ENCODE measurements around the gene SETD2. TPM values are rescaled to one million over a fixed set of nuclear protein-coding genes. Genes with fewer than 3 reads are reported as not detected.

The SETD2 gene
- total RNA-seq, 1 experiment from 2014 or later: 47.6 TPM

- H3K4me3 ChIP-seq (ENCODE audit: low read depth, low read length): no peak overlapping the region
- DNase-seq: no peak
Measured at GRCh38 chr3:47204875-47205274, 41.0 kb upstream of the SETD2 start.

GRCh38 chr3:47202542-47202941, 38.6 kb upstream of the SETD2 start:
- H3K27me3 ChIP-seq (replicated peaks; ENCODE audit: control insufficient read depth, insufficient read depth, low read length): no peaks in the 10 kb centered on the region
- no peaks in the 10 kb centered on the region for H3K9me3 ChIP-seq
- Mint-ChIP-seq H3K36me3 (ENCODE audit: insufficient read depth, unreplicated experiment) (no peaks in the 10 kb centered on the region), H3K9me3 (ENCODE audit: unreplicated experiment) (no peaks in the 10 kb centered on the region), H3K27me3 (ENCODE audit: insufficient read depth, unreplicated experiment) (no peaks in the 10 kb centered on the region), H3K4me3 (ENCODE audit: unreplicated experiment) (no peak overlapping the region), H3K4me1 (ENCODE audit: low read depth, unreplicated experiment) (no peaks in the 10 kb centered on the region), H3K27ac (ENCODE audit: unreplicated experiment) (no peak overlapping the region)
- intact Hi-C loops (cut with micrococcal nuclease; ENCODE audit: unreplicated experiment): no loop called here
- POLR2A ChIA-PET: no interaction called here
- no peak overlapping the region for H3K4me3 ChIP-seq (ENCODE audit: low read depth, low read length)
- DNase-seq: no peak
- CTCF ChIA-PET: no interaction called here
- no peaks in the 10 kb centered on the region for H3K4me1 ChIP-seq
- BruUV-seq (replicated peaks): no TSS peak
- H3K36me3 ChIP-seq (ENCODE audit: control insufficient read depth, insufficient read depth, low read length): no peaks in the 10 kb centered on the region
- TF ChIP-seq CTCF (IDR thresholded peaks at IDR 0.05; ENCODE audit: insufficient read depth in 1 of 2, low read depth in 1 of 2, low read length in 1 of 2, severe bottlenecking in 1 of 2, unreplicated experiment in 1 of 2): no peak

More at GRCh38 chr3:47204875-47205274, 41.0 kb upstream of the SETD2 start:
- H3K36me3 ChIP-seq (ENCODE audit: control insufficient read depth, insufficient read depth, low read length): no peaks in the 10 kb centered on the region
- no peaks in the 10 kb centered on the region for H3K27me3 ChIP-seq (replicated peaks; ENCODE audit: control insufficient read depth, insufficient read depth, low read length)
- TF ChIP-seq CTCF (IDR thresholded peaks at IDR 0.05; ENCODE audit: insufficient read depth in 1 of 2, low read depth in 1 of 2, low read length in 1 of 2, severe bottlenecking in 1 of 2, unreplicated experiment in 1 of 2): no peak
- no peaks in the 10 kb centered on the region for H3K27me3 Mint-ChIP-seq (ENCODE audit: insufficient read depth, unreplicated experiment)
- H3K4me1 ChIP-seq: no peaks in the 10 kb centered on the region
- H3K4me3 Mint-ChIP-seq (ENCODE audit: unreplicated experiment): no peak overlapping the region
- H3K27ac Mint-ChIP-seq (ENCODE audit: unreplicated experiment): no peak overlapping the region
- no peaks in the 10 kb centered on the region for H3K36me3 Mint-ChIP-seq (ENCODE audit: insufficient read depth, unreplicated experiment)
- H3K4me1 Mint-ChIP-seq (ENCODE audit: low read depth, unreplicated experiment): no peaks in the 10 kb centered on the region
- intact Hi-C loops (cut with micrococcal nuclease; ENCODE audit: unreplicated experiment): no loop called here
- no peaks in the 10 kb centered on the region for H3K9me3 Mint-ChIP-seq (ENCODE audit: unreplicated experiment)
- ChIA-PET POLR2A (no interaction called here), CTCF (interaction anchor here (0.6 kb wide), 1 partner anchor 64 kb away, joined by 4 read pairs; no protein-coding TSS in a partner anchor)
- H3K9me3 ChIP-seq: no peaks in the 10 kb centered on the region
- BruUV-seq (replicated peaks): no TSS peak

- H3K27me3 Mint-ChIP-seq (ENCODE audit: insufficient read depth, unreplicated experiment): no peaks in the 10 kb centered on the region
- no peak for TF ChIP-seq CTCF (IDR thresholded peaks at IDR 0.05; ENCODE audit: insufficient read depth in 1 of 2, low read depth in 1 of 2, low read length in 1 of 2, severe bottlenecking in 1 of 2, unreplicated experiment in 1 of 2)
- no TSS peak for BruUV-seq (replicated peaks)
Measured at GRCh38 chr3:47197287-47197686, 33.4 kb upstream of the SETD2 start.

More at GRCh38 chr3:47197287-47197686, 33.4 kb upstream of the SETD2 start:
- Mint-ChIP-seq H3K36me3 (ENCODE audit: insufficient read depth, unreplicated experiment) (no peaks in the 10 kb centered on the region), H3K4me3 (ENCODE audit: unreplicated experiment) (no peak overlapping the region), H3K9me3 (ENCODE audit: unreplicated experiment) (no peaks in the 10 kb centered on the region), H3K4me1 (ENCODE audit: low read depth, unreplicated experiment) (no peaks in the 10 kb centered on the region), H3K27ac (ENCODE audit: unreplicated experiment) (no peak overlapping the region)
- Histone ChIP-seq H3K9me3 (no peaks in the 10 kb centered on the region), H3K4me1 (no peaks in the 10 kb centered on the region), H3K36me3 (ENCODE audit: control insufficient read depth, insufficient read depth, low read length) (no peaks in the 10 kb centered on the region), H3K4me3 (ENCODE audit: low read depth, low read length) (no peak overlapping the region), H3K27me3 (replicated peaks; ENCODE audit: control insufficient read depth, insufficient read depth, low read length) (no peaks in the 10 kb centered on the region)
- ChIA-PET POLR2A (no interaction called here), CTCF (no interaction called here)
- intact Hi-C loops (cut with micrococcal nuclease; ENCODE audit: unreplicated experiment): no loop called here
- no peak for DNase-seq
